Activated CD4-positive, alpha-beta T cell treated with anti-CD3 and anti-CD28 coated beads for 36 hours (primary cell): Measurements from ENCODE around the gene ARHGEF4. TPM values are rescaled to one million over a fixed set of nuclear protein-coding genes. Genes with fewer than 3 reads are reported as not detected.

ENCODE experiments used
- ATAC-seq: fragments of 200-7000 bp; cut with Tn5 transposase; one replicate; pipeline ENCODE4 v1.10.0; 2021; ENCODE audit warnings: mild to moderate bottlenecking, moderate library complexity
- CTCF ChIA-PET: fragments of 350-600 bp; sonication (Branson Sonifier 250); formaldehyde crosslinking; loops from one replicate; lab custom pipeline; 2021; ENCODE audit warnings: antibody characterized with exemption; lab: Charles Lee
- POLR2A ChIA-PET: fragments of 350-600 bp; sonication (Branson Sonifier 250); formaldehyde crosslinking; loops from one replicate; lab custom pipeline; 2021; ENCODE audit warnings: antibody characterized with exemption, inconsistent platforms; lab: Charles Lee
- DNase-seq: peaks from one replicate; pipeline ENCODE4 v3.0.0-alpha.2; 2020
- H3K27ac Mint-ChIP-seq: one replicate; pipeline ENCODE4 v1.8.0; 2021; ENCODE audit warnings: mixed read lengths
- H3K27me3 Mint-ChIP-seq: one replicate; pipeline ENCODE4 v1.8.0; 2021; ENCODE audit warnings: mixed read lengths
- H3K36me3 Mint-ChIP-seq: one replicate; pipeline ENCODE4 v1.8.0; 2021; ENCODE audit warnings: low read depth, mixed read lengths
- H3K4me1 Mint-ChIP-seq: one replicate; pipeline ENCODE4 v1.8.0; 2021; ENCODE audit warnings: mixed read lengths
- H3K4me3 Mint-ChIP-seq: one replicate; pipeline ENCODE4 v1.8.0; 2021; ENCODE audit warnings: mild to moderate bottlenecking, moderate library complexity, mixed read lengths
- H3K9me3 Mint-ChIP-seq: one replicate; pipeline ENCODE4 v1.8.0; 2021; ENCODE audit warnings: low read depth, mixed read lengths
- intact Hi-C, 2 experiments: fragments of 100-400 bp; cut with DNase I in 1 of 2; cut with micrococcal nuclease in 1 of 2; formaldehyde crosslinking; loops; one replicate each; pipeline versions ENCODE4 v1.14.2 to v1.15.1; 2022 to 2024; cut with DNase I, micrococcal nuclease
- total RNA-seq, 2 experiments: library from RNA; stranded (reverse); gene quantifications; one replicate each; pipeline ENCODE4 v1.2.3, GENCODE V29; 2021

Gene ARHGEF4
- total RNA-seq, 2 experiments from 2014 or later = 1.2 to 1.9 TPM

GRCh38 chr2:130819226-130819607 lies 17.5 kb upstream of the ARHGEF4 start:
- Mint-ChIP-seq H3K4me1 (peaks cover 8% of the 10 kb centered on the region), H3K4me3 (no peak overlapping the region), H3K9me3 (no peaks in the 10 kb centered on the region), H3K27me3 (peaks cover 2% of the 10 kb centered on the region), H3K36me3 (no peaks in the 10 kb centered on the region), H3K27ac (no peak overlapping the region)
- ATAC-seq (no peak), DNase-seq (no peak)
- intact Hi-C loops = no loop called here
- CTCF ChIA-PET = no interaction called here
- POLR2A ChIA-PET = no interaction called here

GRCh38 chr2:130819608-130820278 lies 17.0 kb upstream of the ARHGEF4 start:
- DNase-seq (no peak), ATAC-seq (no peak)
- ChIA-PET CTCF (interaction anchor here (0.6 kb wide), 1 partner anchor 736 kb away, joined by 3 read pairs; no protein-coding TSS in a partner anchor), POLR2A (no interaction called here)
- Mint-ChIP-seq H3K36me3 (no peaks in the 10 kb centered on the region), H3K27ac (no peak overlapping the region), H3K4me1 (peaks cover 13% of the 10 kb centered on the region), H3K9me3 (no peaks in the 10 kb centered on the region), H3K4me3 (no peak overlapping the region), H3K27me3 (peaks cover 2% of the 10 kb centered on the region)
- intact Hi-C loops = loop anchor here in 1 of 2 experiments (5.0 to 10.0 kb wide), 2 partner anchors 273 to 475 kb away; partner anchors contain the start of genes FAM168B and IMP4

GRCh38 chr2:130820279-130820861 lies 16.3 kb upstream of the ARHGEF4 start:
- CTCF ChIA-PET = interaction anchor here (0.6 to 2.3 kb wide), 3 partner anchors 23 to 735 kb away, joined by 3 to 8 read pairs (median 3); no protein-coding TSS in a partner anchor
- DNase-seq (no peak), ATAC-seq (no peak)
- Mint-ChIP-seq H3K4me1 (peaks cover 18% of the 10 kb centered on the region), H3K9me3 (no peaks in the 10 kb centered on the region), H3K27ac (no peak overlapping the region), H3K36me3 (no peaks in the 10 kb centered on the region), H3K4me3 (no peak overlapping the region), H3K27me3 (peaks cover 2% of the 10 kb centered on the region)
- intact Hi-C loops = loop anchor here in 1 of 2 experiments (5.0 to 10.0 kb wide), 2 partner anchors 272 to 476 kb away; partner anchors contain the start of genes FAM168B and IMP4
- POLR2A ChIA-PET = interaction anchor here (0.8 kb wide), 1 partner anchor 23 kb away, joined by 3 read pairs; no protein-coding TSS in a partner anchor

DNA sequence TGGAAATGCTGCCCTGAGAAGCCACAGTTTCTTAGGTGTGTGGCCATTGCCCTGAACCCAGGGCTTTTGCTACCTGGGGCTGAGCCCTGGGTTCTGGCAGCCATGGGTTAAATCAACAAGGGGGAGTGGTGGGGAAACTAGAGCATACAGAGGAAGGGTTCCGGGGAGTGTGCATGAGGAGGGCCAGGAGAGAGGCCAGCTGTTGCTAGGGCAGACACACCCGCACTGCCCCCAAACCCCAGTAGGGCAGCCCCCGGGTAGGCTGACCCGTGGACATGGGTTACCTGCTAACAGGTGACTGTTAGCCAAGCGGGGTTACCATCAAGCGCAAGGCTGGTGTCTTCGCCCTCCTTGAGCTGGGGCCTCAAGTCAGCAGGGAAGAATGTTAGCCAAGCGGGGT lies 14.8 kb upstream of the ARHGEF4 start:
- Mint-ChIP-seq H3K27ac (no peak overlapping the region), H3K27me3 (peaks cover 2% of the 10 kb centered on the region), H3K4me1 (peaks cover 20% of the 10 kb centered on the region), H3K36me3 (no peaks in the 10 kb centered on the region), H3K4me3 (no peak overlapping the region), H3K9me3 (no peaks in the 10 kb centered on the region)
- ChIA-PET CTCF (interaction anchor here (2.3 kb wide), 1 partner anchor 24 kb away, joined by 8 read pairs; no protein-coding TSS in a partner anchor), POLR2A (no interaction called here)
- intact Hi-C loops = loop anchor here in 1 of 2 experiments (5.0 to 10.0 kb wide), 2 partner anchors 270 to 477 kb away; partner anchors contain the start of genes FAM168B and IMP4
- no peak for DNase-seq
- no peak for ATAC-seq

DNA sequence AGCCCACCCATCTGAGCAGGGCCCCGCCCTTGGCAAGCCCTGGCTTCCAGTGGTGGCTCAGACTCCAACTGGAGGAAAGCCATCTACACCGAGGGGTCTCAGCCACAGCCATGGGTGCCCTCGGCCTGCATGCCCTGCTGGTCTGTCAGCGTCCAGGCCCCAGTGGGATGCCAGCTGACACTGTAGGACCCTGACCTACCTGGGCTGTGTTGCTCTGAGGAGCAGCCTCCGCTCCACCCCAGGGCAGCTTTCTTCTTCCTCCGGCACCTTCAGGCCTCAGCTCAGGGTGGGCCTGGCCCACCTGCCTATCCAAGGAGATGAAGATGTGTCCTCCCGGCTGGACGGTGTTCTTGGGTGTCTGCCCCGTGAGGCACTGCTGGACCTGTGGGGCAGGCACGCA lies 13.9 kb upstream of the ARHGEF4 start:
- intact Hi-C loops = loop anchor here in 1 of 2 experiments (5.0 to 10.0 kb wide), 2 partner anchors 270 to 478 kb away; partner anchors contain the start of genes FAM168B and IMP4
- H3K4me3 Mint-ChIP-seq = no peak overlapping the region
- H3K4me1 Mint-ChIP-seq = peaks cover 20% of the 10 kb centered on the region
- ATAC-seq = no peak
- no peaks in the 10 kb centered on the region for H3K36me3 Mint-ChIP-seq
- no peak for DNase-seq
- H3K9me3 Mint-ChIP-seq = no peaks in the 10 kb centered on the region
- ChIA-PET CTCF (interaction anchor here (1.4 to 2.3 kb wide), 2 partner anchors 20 to 25 kb away, joined by 3 to 8 read pairs; no protein-coding TSS in a partner anchor), POLR2A (no interaction called here)
- peaks cover 2% of the 10 kb centered on the region for H3K27me3 Mint-ChIP-seq
- no peak overlapping the region for H3K27ac Mint-ChIP-seq

- ATAC-seq (no peak), DNase-seq (no peak)
- Mint-ChIP-seq H3K27me3 (peaks cover 2% of the 10 kb centered on the region), H3K4me3 (no peak overlapping the region), H3K27ac (peak overlapping the region; percentile 89), H3K36me3 (no peaks in the 10 kb centered on the region), H3K9me3 (no peaks in the 10 kb centered on the region), H3K4me1 (peaks cover 20% of the 10 kb centered on the region)
- POLR2A ChIA-PET = no interaction called here
- CTCF ChIA-PET = interaction anchor here (0.5 to 1.4 kb wide), 3 partner anchors 20 to 67 kb away, joined by 3 to 7 read pairs (median 4); no protein-coding TSS in a partner anchor
- intact Hi-C loops = loop anchor here in 1 of 2 experiments (5.0 to 10.0 kb wide), 2 partner anchors 269 to 479 kb away; partner anchors contain the start of genes FAM168B and IMP4
Measured at GRCh38 chr2:130823171-130823885, 13.4 kb upstream of the ARHGEF4 start.

GRCh38 chr2:130823886-130824491 lies 12.7 kb upstream of the ARHGEF4 start:
- Mint-ChIP-seq H3K9me3 (no peaks in the 10 kb centered on the region), H3K36me3 (no peaks in the 10 kb centered on the region), H3K27ac (peak overlapping the region; percentile 89), H3K4me3 (peak overlapping the region; percentile 35), H3K4me1 (peaks cover 20% of the 10 kb centered on the region), H3K27me3 (no peaks in the 10 kb centered on the region)
- ATAC-seq (no peak), DNase-seq (peak; percentile 53)
- ChIA-PET CTCF (interaction anchor here (0.5 to 1.8 kb wide), 8 partner anchors 15 to 67 kb away, joined by 3 to 15 read pairs (median 4); no protein-coding TSS in a partner anchor), POLR2A (interaction anchor here (1.4 kb wide), 1 partner anchor 27 kb away, joined by 6 read pairs; no protein-coding TSS in a partner anchor)
- intact Hi-C loops = loop anchor here (1.0 to 10.0 kb wide), 6 partner anchors 26 to 643 kb away; partner anchors contain the start of genes FAM168B (in 1 of the 2), IMP4 (in 1 of the 2) and SMPD4 (in 1 of the 2)

GRCh38 chr2:130824492-130825061 lies 12.1 kb upstream of the ARHGEF4 start:
- POLR2A ChIA-PET = interaction anchor here (1.4 kb wide), 1 partner anchor 27 kb away, joined by 6 read pairs; no protein-coding TSS in a partner anchor
- intact Hi-C loops = loop anchor here (1.0 to 10.0 kb wide), 6 partner anchors 26 to 644 kb away; partner anchors contain the start of genes FAM168B (in 1 of the 2), IMP4 (in 1 of the 2) and SMPD4 (in 1 of the 2)
- H3K4me3 Mint-ChIP-seq = peak overlapping the region; percentile 35
- DNase-seq (peak; percentile 80), ATAC-seq (peak; percentile 95)
- H3K27ac Mint-ChIP-seq = peak overlapping the region; percentile 89
- H3K4me1 Mint-ChIP-seq = peaks cover 20% of the 10 kb centered on the region
- CTCF ChIA-PET = interaction anchor here (0.6 to 1.8 kb wide), 7 partner anchors 11 to 56 kb away, joined by 3 to 15 read pairs (median 4); no protein-coding TSS in a partner anchor
- H3K9me3 Mint-ChIP-seq = no peaks in the 10 kb centered on the region
- H3K27me3 Mint-ChIP-seq = no peaks in the 10 kb centered on the region
- no peaks in the 10 kb centered on the region for H3K36me3 Mint-ChIP-seq

GRCh38 chr2:130825231-130825965 lies 11.3 kb upstream of the ARHGEF4 start:
- Mint-ChIP-seq H3K27ac (peak overlapping the region; percentile 55), H3K4me3 (no peak overlapping the region), H3K4me1 (peaks cover 20% of the 10 kb centered on the region), H3K9me3 (no peaks in the 10 kb centered on the region), H3K36me3 (no peaks in the 10 kb centered on the region), H3K27me3 (no peaks in the 10 kb centered on the region)
- DNase-seq (no peak), ATAC-seq (no peak)
- ChIA-PET POLR2A (interaction anchor here (1.4 kb wide), 1 partner anchor 28 kb away, joined by 6 read pairs; no protein-coding TSS in a partner anchor), CTCF (interaction anchor here (1.8 kb wide), 2 partner anchors 28 to 55 kb away, joined by 4 to 15 read pairs; no protein-coding TSS in a partner anchor)
- intact Hi-C loops = loop anchor here in 1 of 2 experiments (2.0 to 10.0 kb wide), 3 partner anchors 455 to 645 kb away; partner anchors contain the start of genes IMP4 and SMPD4
